D721Med (cell line): ENCODE results near the gene CBFB.

Source experiments
- DNase-seq: peaks from one replicate; pipeline ENCODE4 v3.0.0; 2011; ENCODE audit warnings: low spot score; ENCODE audit not compliant: insufficient read length
- FAIRE-seq: peaks from 2 replicates; lab custom pipeline; 2011; peaks lifted over from hg19 to GRCh38; lab: Jason Lieb, UNC
- CTCF ChIP-seq: IDR thresholded peaks from 2 replicates; pipeline ENCODE4 v1.5.1; 2012; ENCODE audit warnings: mild to moderate bottlenecking, control low read depth; ENCODE audit not compliant: insufficient read depth; ENCODE audit errors: missing control alignments

The CBFB gene

GRCh38 chr16:67023689-67024088 is 5.3 kb upstream of the CBFB start:
- TF ChIP-seq CTCF, result no peak
- no peak for DNase-seq
- no peak for FAIRE-seq

- no peak for DNase-seq
- TF ChIP-seq CTCF, result no peak
- FAIRE-seq, result no peak
Measured at GRCh38 chr16:67024384-67025209, 4.4 kb upstream of the CBFB start.

GRCh38 chr16:67025210-67025550 is 3.8 kb upstream of the CBFB start:
- no peak for FAIRE-seq
- TF ChIP-seq CTCF, result no peak
- no peak for DNase-seq

- no peak for TF ChIP-seq CTCF
- DNase-seq, result no peak
- no peak for FAIRE-seq
Measured at GRCh38 chr16:67026570-67026969, 2.4 kb upstream of the CBFB start.

GRCh38 chr16:67027046-67027445 is 1.9 kb upstream of the CBFB start:
- TF ChIP-seq CTCF, result no peak
- no peak for FAIRE-seq
- no peak for DNase-seq

- DNase-seq (no peak), FAIRE-seq (no peak)
- TF ChIP-seq CTCF, result no peak
Measured at GRCh38 chr16:67028167-67028695, 718 bp upstream of the CBFB start.
